ENCODE results near the gene LDHD. TPM values are rescaled to one million over a fixed set of nuclear protein-coding genes. Genes with fewer than 3 reads are reported as not detected.
A peak's percentile ranks its signal among the peaks of the same experiment; 100 is the strongest.

The LDHD gene
- total and polyA plus RNA-seq, 2 donors from 2014 or later: 14.7 to 73.3 TPM

- no peaks in the 10 kb centered on the region for H3K36me3 ChIP-seq (ENCODE audit: control insufficient read depth in 2 of 3, insufficient read depth in 3 of 3, low read length in 3 of 3)
- peaks cover 0 to 6% (median 5%) of the 10 kb centered on the region in 3 donors for H3K4me1 ChIP-seq (ENCODE audit: control insufficient read depth in 2 of 3, insufficient read depth in 2 of 3, low read depth in 1 of 3, low read length in 3 of 3)
- H3K27me3 ChIP-seq (ENCODE audit: control insufficient read depth, insufficient read depth, low read length): no peaks in the 10 kb centered on the region
- peaks cover 0 to 8% (median 4%) of the 10 kb centered on the region in 3 donors for H3K9me3 ChIP-seq (ENCODE audit: control insufficient read depth in 2 of 3, insufficient read depth in 1 of 3, low read length in 3 of 3)
- H3K9ac ChIP-seq (ENCODE audit: low read length in 3 of 3): no peak overlapping the region
- no peak overlapping the region for H3K27ac ChIP-seq (ENCODE audit: low read depth in 2 of 2, low read length in 2 of 2)
- DNase-seq (no peak), FAIRE-seq (no peak)
- TF ChIP-seq, protein P1, sequence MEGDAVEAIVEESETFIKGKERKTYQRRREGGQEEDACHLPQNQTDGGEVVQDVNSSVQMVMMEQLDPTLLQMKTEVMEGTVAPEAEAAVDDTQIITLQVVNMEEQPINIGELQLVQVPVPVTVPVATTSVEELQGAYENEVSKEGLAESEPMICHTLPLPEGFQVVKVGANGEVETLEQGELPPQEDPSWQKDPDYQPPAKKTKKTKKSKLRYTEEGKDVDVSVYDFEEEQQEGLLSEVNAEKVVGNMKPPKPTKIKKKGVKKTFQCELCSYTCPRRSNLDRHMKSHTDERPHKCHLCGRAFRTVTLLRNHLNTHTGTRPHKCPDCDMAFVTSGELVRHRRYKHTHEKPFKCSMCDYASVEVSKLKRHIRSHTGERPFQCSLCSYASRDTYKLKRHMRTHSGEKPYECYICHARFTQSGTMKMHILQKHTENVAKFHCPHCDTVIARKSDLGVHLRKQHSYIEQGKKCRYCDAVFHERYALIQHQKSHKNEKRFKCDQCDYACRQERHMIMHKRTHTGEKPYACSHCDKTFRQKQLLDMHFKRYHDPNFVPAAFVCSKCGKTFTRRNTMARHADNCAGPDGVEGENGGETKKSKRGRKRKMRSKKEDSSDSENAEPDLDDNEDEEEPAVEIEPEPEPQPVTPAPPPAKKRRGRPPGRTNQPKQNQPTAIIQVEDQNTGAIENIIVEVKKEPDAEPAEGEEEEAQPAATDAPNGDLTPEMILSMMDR (IDR thresholded peaks at IDR 0.05; ENCODE audit: borderline replicate concordance, extremely low read depth, insufficient read depth): no peak
- H3K4me3 ChIP-seq (ENCODE audit: low read length in 3 of 3): no peak overlapping the region
- intact Hi-C loops (cut with DNase I): no loop called here
Measured at GRCh38 chr16:75118943-75119539, 2.5 kb upstream of the LDHD start.

DNA sequence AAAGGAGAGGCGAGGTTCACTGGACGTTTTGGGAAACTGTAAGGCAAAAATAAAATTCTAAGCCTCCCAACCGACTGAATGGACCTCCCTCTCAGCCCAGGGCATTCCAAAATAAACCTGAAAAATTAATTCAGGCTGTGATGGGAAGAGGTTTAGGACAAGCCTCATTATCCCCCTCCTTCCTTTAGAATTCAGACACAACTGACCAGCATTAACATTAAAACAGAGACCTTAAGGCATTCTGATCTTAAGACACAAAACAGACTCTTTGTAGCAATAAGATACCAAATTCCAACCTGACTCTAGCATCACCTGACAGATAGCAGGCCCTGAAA lies 298 bp upstream of the LDHD start:
- H3K4me1 ChIP-seq (ENCODE audit: control insufficient read depth in 2 of 3, insufficient read depth in 2 of 3, low read depth in 1 of 3, low read length in 3 of 3): peaks cover 0 to 6% (median 5%) of the 10 kb centered on the region in 3 donors
- H3K36me3 ChIP-seq (ENCODE audit: control insufficient read depth in 2 of 3, insufficient read depth in 3 of 3, low read length in 3 of 3): no peaks in the 10 kb centered on the region
- intact Hi-C loops (cut with DNase I): no loop called here
- peaks cover 0 to 4% (median under 1%) of the 10 kb centered on the region in 3 donors for H3K9me3 ChIP-seq (ENCODE audit: control insufficient read depth in 2 of 3, insufficient read depth in 1 of 3, low read length in 3 of 3)
- H3K9ac ChIP-seq (ENCODE audit: low read length in 3 of 3): peak overlapping the region in 1 of 3 donors; percentile 77
- DNase-seq (no peak), FAIRE-seq (no peak)
- TF ChIP-seq, protein P1 (IDR thresholded peaks at IDR 0.05; ENCODE audit: borderline replicate concordance, extremely low read depth, insufficient read depth): no peak
- H3K27ac ChIP-seq (ENCODE audit: low read depth in 2 of 2, low read length in 2 of 2): peak overlapping the region in 1 of 2 donors; percentile 80
- H3K27me3 ChIP-seq (ENCODE audit: control insufficient read depth, insufficient read depth, low read length): no peaks in the 10 kb centered on the region
- H3K4me3 ChIP-seq (ENCODE audit: low read length in 3 of 3): peak overlapping the region in 1 of 3 donors; percentile 78

GRCh38 chr16:75114946-75115825 lies 1.4 kb downstream of the LDHD start:
- FAIRE-seq: no peak
- Histone ChIP-seq H3K27ac (ENCODE audit: low read depth in 2 of 2, low read length in 2 of 2) (no peak overlapping the region), H3K4me3 (ENCODE audit: low read length in 3 of 3) (peak overlapping the region in 1 of 3 donors; percentile 78), H3K4me1 (ENCODE audit: control insufficient read depth in 2 of 3, insufficient read depth in 2 of 3, low read depth in 1 of 3, low read length in 3 of 3) (peaks cover 0 to 18% (median 17%) of the 10 kb centered on the region in 3 donors), H3K9ac (ENCODE audit: low read length in 3 of 3) (peak overlapping the region in 1 of 3 donors; percentile 40), H3K9me3 (ENCODE audit: control insufficient read depth in 2 of 3, insufficient read depth in 1 of 3, low read length in 3 of 3) (no peaks in the 10 kb centered on the region), H3K27me3 (ENCODE audit: control insufficient read depth, insufficient read depth, low read length) (no peaks in the 10 kb centered on the region), H3K36me3 (ENCODE audit: control insufficient read depth in 2 of 3, insufficient read depth in 3 of 3, low read length in 3 of 3) (no peaks in the 10 kb centered on the region)
- TF ChIP-seq, protein P1 (IDR thresholded peaks at IDR 0.05; ENCODE audit: borderline replicate concordance, extremely low read depth, insufficient read depth): no peak
- intact Hi-C loops (cut with DNase I): loop anchor here (5.0 kb wide), 1 partner anchor 118 kb away; the partner anchor contains the start of gene ZNRF1
- no peak for DNase-seq
